GM18867 (cell line): ENCODE results near the gene ADAMTSL1.

Source experiments
- ATAC-seq: cut with Tn5 transposase; IDR thresholded peaks from one replicate; pipeline ENCODE4 v1.9.1; 2021; ENCODE audit warnings: mild to moderate bottlenecking, moderate library complexity; ENCODE audit not compliant: unreplicated experiment

The ADAMTSL1 gene

GRCh38 chr9:18601026-18601425 lies 127.1 kb downstream of the ADAMTSL1 start:
- ATAC-seq: no peak

DNA sequence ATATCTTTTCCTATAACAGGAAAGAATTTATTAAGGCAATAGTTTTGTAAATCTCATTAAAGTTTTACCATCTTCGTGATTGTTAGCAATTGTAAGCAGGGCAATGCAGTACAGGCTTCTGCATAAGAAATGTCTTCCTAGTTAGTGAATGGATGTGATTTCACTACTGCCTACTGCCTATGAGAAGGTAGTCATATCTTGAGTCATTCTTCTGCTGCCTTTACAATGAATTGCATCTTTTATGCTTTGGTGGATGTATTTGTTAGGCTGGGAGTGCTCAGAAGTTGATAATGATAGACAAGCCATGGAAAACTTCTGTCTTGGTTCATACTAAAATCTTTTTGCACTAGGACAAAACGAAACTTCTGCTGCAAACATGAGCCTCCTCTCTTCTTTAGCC lies 128.0 kb downstream of the ADAMTSL1 start:
- no peak for ATAC-seq

GRCh38 chr9:18604767-18605730 lies 131.1 kb downstream of the ADAMTSL1 start:
- ATAC-seq: no peak

DNA sequence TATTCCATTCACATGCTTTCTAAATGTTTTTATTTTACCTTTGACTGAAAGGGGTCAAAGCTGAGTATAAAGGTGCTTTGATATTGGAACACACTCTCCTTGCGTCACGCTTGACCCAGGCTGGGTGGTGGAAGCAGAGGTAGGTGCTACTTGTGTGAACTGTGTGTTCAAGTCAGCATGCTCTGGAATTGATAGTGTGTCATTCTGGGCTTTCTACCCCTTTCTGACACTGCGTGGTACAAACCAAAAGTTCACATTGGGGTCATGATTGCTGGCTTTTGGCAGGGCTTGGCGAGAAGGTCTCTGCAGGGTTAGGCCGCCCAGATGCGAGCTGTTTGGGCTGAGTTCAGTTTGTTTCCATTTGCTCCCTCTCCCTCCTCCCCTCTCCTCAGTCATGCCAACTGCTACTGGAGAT lies 131.8 kb downstream of the ADAMTSL1 start:
- ATAC-seq: no peak

- ATAC-seq: no peak
These were observed 132.3 kb downstream of the ADAMTSL1 start for GRCh38 chr9:18606281-18606680.

GRCh38 chr9:18606846-18607245 lies 132.9 kb downstream of the ADAMTSL1 start:
- ATAC-seq: no peak

DNA sequence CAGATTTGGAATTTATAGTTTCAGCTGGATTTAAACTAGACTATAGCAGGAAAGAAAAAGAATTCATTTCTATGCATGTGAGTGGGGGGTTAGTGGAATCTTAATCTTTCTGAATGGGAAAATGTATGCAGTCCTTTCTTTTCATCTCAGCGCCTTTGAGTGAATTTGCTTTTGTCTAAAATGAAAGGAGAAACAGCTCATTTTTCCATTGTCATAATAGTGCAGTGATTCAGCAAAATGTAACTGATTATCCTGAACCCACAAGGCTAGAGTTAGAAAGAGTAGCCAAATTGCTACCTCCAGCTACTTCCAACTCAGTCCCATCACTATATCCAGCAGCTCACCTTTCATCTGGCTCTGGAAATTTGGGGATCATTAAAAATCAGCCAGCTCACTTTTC lies 134.4 kb downstream of the ADAMTSL1 start:
- ATAC-seq: no peak

- no peak for ATAC-seq
These were observed 137.0 kb downstream of the ADAMTSL1 start for GRCh38 chr9:18610956-18611355.

- ATAC-seq: no peak
These were observed 138.0 kb downstream of the ADAMTSL1 start for GRCh38 chr9:18611971-18612370.

DNA sequence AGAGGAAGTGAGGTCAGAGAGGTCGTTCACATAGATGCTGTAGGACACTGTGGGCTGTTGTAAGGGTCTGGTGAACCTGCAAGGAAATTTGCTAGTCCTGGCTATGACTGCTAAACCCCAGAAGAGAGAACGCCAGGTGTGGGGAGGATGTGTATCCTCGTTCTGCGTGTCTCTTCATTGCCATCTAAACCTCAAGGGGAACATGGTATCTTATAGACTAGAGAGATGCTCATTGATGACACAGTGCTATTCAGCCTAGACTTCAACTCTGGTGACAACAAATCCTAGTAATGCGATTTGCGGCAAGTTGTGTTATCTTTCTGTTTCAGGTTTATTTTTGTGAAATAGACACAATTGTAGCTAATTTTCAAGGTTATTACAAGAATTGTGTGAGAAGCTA lies 140.2 kb downstream of the ADAMTSL1 start:
- no peak for ATAC-seq

- no peak for ATAC-seq
These were observed 140.7 kb downstream of the ADAMTSL1 start for GRCh38 chr9:18614651-18615050.

- ATAC-seq: no peak
These were observed 143.0 kb downstream of the ADAMTSL1 start for GRCh38 chr9:18616976-18617375.

- no peak for ATAC-seq
These were observed 143.8 kb downstream of the ADAMTSL1 start for GRCh38 chr9:18617759-18618158.

DNA sequence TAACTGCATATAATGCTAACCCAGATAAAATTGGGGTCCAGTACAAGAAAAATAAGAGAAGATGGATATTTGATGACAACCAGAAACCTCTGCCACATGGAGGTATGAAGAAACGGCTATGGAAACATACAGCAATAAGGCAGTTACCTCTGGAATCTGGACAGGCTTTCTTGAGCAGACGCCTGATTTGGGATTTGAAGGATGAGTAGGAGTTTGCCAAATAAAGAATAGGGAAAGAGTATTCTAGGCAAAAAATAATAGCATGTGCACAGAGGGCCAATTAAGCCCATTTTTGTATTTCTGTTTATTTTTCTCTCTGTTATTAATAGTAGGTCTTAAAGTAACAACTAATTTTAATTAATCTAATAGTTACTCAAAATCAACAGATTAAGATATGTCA lies 144.9 kb downstream of the ADAMTSL1 start:
- no peak for ATAC-seq

DNA sequence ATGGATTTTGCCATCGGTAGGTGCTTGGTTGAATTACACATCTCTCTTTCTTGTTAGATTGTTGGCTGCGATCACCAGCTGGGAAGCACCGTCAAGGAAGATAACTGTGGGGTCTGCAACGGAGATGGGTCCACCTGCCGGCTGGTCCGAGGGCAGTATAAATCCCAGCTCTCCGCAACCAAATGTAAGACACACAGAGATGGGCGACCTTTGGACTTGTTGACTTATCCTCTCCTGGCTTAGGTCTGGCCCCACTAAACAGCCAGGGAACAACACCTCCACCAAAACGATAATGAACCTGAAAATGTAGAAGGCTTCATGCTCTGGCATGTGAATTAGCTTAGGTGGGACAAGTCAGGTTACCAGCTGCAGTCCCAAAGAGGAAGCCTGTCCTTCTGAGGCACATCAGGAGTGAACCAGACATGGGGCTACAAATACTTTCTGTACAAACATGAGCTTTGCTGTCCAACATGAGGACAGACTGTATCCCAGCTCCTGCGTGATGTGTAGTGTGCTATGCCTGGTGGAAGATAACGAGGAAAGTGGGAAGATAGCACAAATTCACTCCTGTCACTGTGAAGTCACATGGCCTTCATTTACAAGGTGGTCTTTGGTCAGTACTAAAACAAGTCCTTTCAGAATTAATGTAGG lies 148.4 kb downstream of the ADAMTSL1 start:
- ATAC-seq: no peak

DNA sequence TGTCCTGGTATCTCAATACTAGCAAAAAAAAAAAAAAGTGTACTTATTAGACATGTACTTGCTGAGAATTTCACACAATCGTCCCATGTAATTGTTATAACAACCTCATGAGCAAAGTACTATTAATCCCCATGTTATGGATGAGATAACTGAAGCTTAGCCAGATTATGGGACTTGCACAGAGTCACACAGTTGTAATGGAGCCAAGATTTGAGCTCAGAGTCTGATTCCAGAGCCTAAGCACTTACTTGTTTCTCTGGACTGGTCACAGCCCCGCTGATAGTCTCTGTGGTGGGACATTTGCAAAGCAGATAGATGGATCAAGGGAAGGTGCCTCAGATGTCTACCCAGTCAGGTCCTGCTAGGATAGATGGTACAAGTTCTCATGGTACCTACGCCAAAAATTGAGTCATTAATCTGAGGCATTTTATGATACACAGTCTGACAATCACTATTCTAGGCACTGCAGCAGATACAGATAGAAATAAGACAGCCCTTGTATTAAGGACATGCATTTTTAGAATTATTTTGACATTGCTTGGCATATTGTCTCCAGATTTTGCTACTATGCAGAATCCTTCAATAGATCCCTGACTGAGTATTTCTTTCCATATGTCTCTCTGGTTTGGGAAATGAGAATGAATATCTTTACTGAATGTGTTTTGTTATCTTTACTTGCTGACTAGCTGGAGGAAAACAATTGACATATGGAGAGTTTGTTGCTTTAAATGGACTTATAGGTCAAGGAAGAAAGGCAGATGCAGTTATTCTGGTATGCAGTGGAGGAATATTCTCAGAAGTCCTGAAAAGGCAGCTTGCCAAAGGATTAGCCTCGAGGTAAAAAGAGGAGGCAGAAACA lies 149.5 kb downstream of the ADAMTSL1 start:
- ATAC-seq: no peak

GRCh38 chr9:18626046-18626698 lies 152.2 kb downstream of the ADAMTSL1 start:
- no peak for ATAC-seq

GRCh38 chr9:18629136-18629535 lies 155.2 kb downstream of the ADAMTSL1 start:
- no peak for ATAC-seq

DNA sequence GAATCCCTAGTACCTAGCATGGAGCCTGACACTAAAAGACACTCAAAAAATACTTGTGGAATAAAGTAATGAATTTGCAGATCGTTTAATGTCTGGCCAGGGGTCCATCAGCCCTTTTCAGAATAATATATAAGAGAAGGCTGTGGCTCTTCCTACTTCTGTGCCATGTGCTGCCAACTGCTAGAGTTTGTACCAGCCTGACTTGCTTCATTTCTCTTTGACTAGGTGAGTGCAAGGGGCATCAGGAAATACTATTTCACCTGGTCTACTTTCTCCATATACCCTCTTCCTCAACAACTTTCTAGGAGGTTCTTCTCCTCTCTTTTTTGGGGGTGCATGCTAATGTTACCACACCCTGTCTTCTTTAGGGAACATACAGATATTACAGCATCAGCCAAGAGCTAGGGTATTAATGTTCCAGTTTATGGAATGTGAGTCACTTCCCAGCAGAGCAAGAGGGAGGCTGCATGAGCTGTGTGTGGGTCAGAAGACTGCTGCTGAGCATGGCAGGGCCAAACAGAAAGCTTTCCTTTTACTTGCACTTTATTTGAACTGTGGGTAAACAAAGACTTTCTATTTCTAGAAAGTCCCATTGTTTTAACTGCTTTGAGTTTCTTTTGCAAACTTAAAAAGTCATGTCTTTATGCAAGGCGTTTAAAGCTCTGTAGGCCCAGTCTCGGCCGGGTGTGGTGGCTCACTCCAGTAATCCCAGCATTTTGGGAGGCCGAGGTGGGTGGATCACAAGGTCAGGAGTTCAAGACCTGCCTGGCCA lies 158.9 kb downstream of the ADAMTSL1 start:
- no peak for ATAC-seq

DNA sequence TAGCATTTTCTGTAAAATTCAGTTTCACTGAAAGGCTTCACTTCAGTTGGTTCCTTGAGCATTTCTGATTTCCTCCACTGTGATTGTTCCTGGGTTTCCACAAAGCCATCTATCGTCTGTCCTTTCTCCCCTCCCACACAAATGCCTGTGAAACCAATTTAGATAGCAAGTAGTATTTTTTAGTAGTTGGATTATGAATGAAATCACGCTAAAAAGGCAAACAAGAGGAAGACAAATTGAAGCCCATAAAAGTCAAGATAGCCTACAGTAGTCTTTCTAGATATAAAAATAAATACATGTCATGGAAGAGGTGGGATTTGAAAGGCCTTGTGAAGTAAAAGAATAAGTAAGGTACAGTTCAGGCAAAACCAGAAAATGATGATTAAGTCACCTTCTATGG lies 162.8 kb downstream of the ADAMTSL1 start:
- ATAC-seq: no peak
